IMR-90 (cell line): ENCODE data around the gene GSTA2. TPM values are rescaled to one million over a fixed set of nuclear protein-coding genes. Genes with fewer than 3 reads are reported as not detected.

Experiments
- ATAC-seq: fragments of 200-7000 bp; cut with Tn5 transposase; 2 replicates; pipeline ENCODE4 v1.9.1; 2020; ENCODE audit warnings: low read depth, mild to moderate bottlenecking, moderate library complexity
- BruUV-seq: library from RNA; stranded (reverse); fragments of 400-500 nt; replicated peaks from 2 replicates; lab custom pipeline; 2021; lab: Mats Ljungman, UMichigan
- CTCF ChIA-PET: fragments of 300-600 bp; formaldehyde crosslinking; extraction: SDS; loops from one replicate; lab custom pipeline; 2021; ENCODE audit warnings: antibody characterized with exemption; lab: Yijun Ruan, JAX
- POLR2A ChIA-PET: fragments of 300-600 bp; sonication (Branson Sonifier 250); formaldehyde crosslinking; loops from one replicate; lab custom pipeline; 2022; ENCODE audit warnings: antibody characterized with exemption; ENCODE audit not compliant: unreplicated experiment; lab: Charles Lee
- DNase-seq: peaks from one replicate; pipeline ENCODE4 v3.0.0; 2013
- H2AFZ ChIP-seq: replicated peaks from 2 replicates; pipeline ENCODE3; 2013; ENCODE audit warnings: low read length, mild to moderate bottlenecking; ENCODE audit not compliant: poor library complexity
- H2AK5ac ChIP-seq: 2 replicates; pipeline ENCODE4 v1.6.1; 2013; ENCODE audit warnings: low read depth, low read length, inconsistent platforms
- H2AK9ac ChIP-seq: replicated peaks from 2 replicates; pipeline ENCODE3; 2013; ENCODE audit warnings: mild to moderate bottlenecking, low read depth, low read length, moderate library complexity; ENCODE audit not compliant: poor library complexity
- H2BK120ac ChIP-seq: 2 replicates; pipeline ENCODE4 v1.6.1; 2013; ENCODE audit warnings: low read depth, low read length, inconsistent platforms
- H2BK15ac ChIP-seq: 3 replicates; pipeline ENCODE4 v1.6.1; 2013; ENCODE audit warnings: low read depth, low read length, inconsistent platforms
- H2BK20ac ChIP-seq: 2 replicates; pipeline ENCODE4 v1.6.1; 2013; ENCODE audit warnings: low read depth, mild to moderate bottlenecking, inconsistent platforms, low read length, moderate library complexity
- H2BK5ac ChIP-seq: 2 replicates; pipeline ENCODE4 v1.6.1; 2013; ENCODE audit warnings: mild to moderate bottlenecking, low read depth, low read length, inconsistent platforms; ENCODE audit not compliant: poor library complexity, severe bottlenecking
- H3K14ac ChIP-seq: replicated peaks from 2 replicates; pipeline ENCODE4 v1.6.1; 2013; ENCODE audit warnings: low read depth, low read length, inconsistent platforms
- H3K18ac ChIP-seq: 2 replicates; pipeline ENCODE4 v1.6.1; 2013; ENCODE audit warnings: low read depth, low read length, control low read depth
- H3K23ac ChIP-seq: 2 replicates; pipeline ENCODE4 v1.6.1; 2013; ENCODE audit warnings: low read depth, low read length, inconsistent platforms
- H3K27ac ChIP-seq: 2 replicates; pipeline ENCODE4 v1.5.1; 2013; ENCODE audit warnings: mild to moderate bottlenecking, control low read depth, low read length; ENCODE audit not compliant: insufficient read depth
- H3K27me3 ChIP-seq: 2 replicates; pipeline ENCODE4 v1.6.1; 2013; ENCODE audit warnings: low read length; ENCODE audit not compliant: control insufficient read depth, insufficient read depth
- H3K36me3 ChIP-seq: 2 replicates; pipeline ENCODE4 v1.6.1; 2013; ENCODE audit warnings: low read length, mixed read lengths; ENCODE audit not compliant: control insufficient read depth, insufficient read depth
- H3K4ac ChIP-seq: 2 replicates; pipeline ENCODE4 v1.6.1; 2013; ENCODE audit warnings: low read depth, low read length, inconsistent platforms
- H3K4me1 ChIP-seq: 2 replicates; pipeline ENCODE4 v1.6.1; 2013; ENCODE audit warnings: low read length, mixed read lengths; ENCODE audit not compliant: control insufficient read depth, insufficient read depth
- H3K4me2 ChIP-seq: 2 replicates; pipeline ENCODE4 v1.6.1; 2013; ENCODE audit warnings: low read depth, mild to moderate bottlenecking, control low read depth, low read length, moderate library complexity
- H3K4me3 ChIP-seq: 2 replicates; pipeline ENCODE4 v1.5.1; 2013; ENCODE audit warnings: low read depth, mild to moderate bottlenecking, control low read depth, low read length, moderate library complexity; ENCODE audit not compliant: insufficient read depth
- H3K56ac ChIP-seq: 2 replicates; pipeline ENCODE4 v1.6.1; 2013; ENCODE audit warnings: low read length, inconsistent platforms; ENCODE audit not compliant: insufficient read depth; ENCODE audit errors: extremely low read depth
- H3K79me1 ChIP-seq, 2 experiments: 2 replicates each; pipeline ENCODE4 v1.6.1; 2013; ENCODE audit warnings: low read length in 2 of 2, inconsistent platforms in 1 of 2, low read depth in 1 of 2
- H3K9ac ChIP-seq: 2 replicates; pipeline ENCODE4 v1.6.1; 2013; ENCODE audit warnings: low read depth, low read length, control low read depth
- H3K9me1 ChIP-seq: 2 replicates; pipeline ENCODE4 v1.6.1; 2013; ENCODE audit warnings: low read length, inconsistent platforms; ENCODE audit not compliant: insufficient read depth
- H3K9me3 ChIP-seq: 2 replicates; pipeline ENCODE4 v1.6.1; 2013; ENCODE audit warnings: low read length; ENCODE audit not compliant: control insufficient read depth, insufficient read depth
- H4K20me1 ChIP-seq: 2 replicates; pipeline ENCODE4 v1.6.1; 2013; ENCODE audit warnings: low read length, inconsistent platforms; ENCODE audit not compliant: insufficient read depth
- H4K5ac ChIP-seq: 2 replicates; pipeline ENCODE4 v1.6.1; 2013; ENCODE audit warnings: mild to moderate bottlenecking, low read depth, low read length, control low read depth
- H4K8ac ChIP-seq, 2 experiments: 2 replicates each; pipeline ENCODE4 v1.6.1; 2013; ENCODE audit warnings: low read depth in 2 of 2, low read length in 2 of 2, control low read depth in 1 of 2, inconsistent platforms in 1 of 2
- H4K91ac ChIP-seq: 2 replicates; pipeline ENCODE4 v1.6.1; 2013; ENCODE audit warnings: low read depth, low read length, inconsistent platforms; ENCODE audit not compliant: insufficient read depth
- BHLHE40 ChIP-seq: fragments of 150-350 bp; IDR thresholded peaks from 2 replicates; pipeline ENCODE4 v1.6.1; 2016; ENCODE audit warnings: mild to moderate bottlenecking, low read depth, low read length
- CEBPB ChIP-seq: IDR thresholded peaks from 2 replicates; pipeline ENCODE4 v1.6.1; 2012; ENCODE audit warnings: low read depth, low read length, improper control_type of control experiment
- MAFK ChIP-seq: IDR thresholded peaks from 2 replicates; pipeline ENCODE4 v1.6.1; 2012; ENCODE audit warnings: low read depth, low read length, improper control_type of control experiment
- MAZ ChIP-seq: IDR thresholded peaks from 2 replicates; pipeline ENCODE4 v1.6.1; 2012; ENCODE audit warnings: low read depth, mild to moderate bottlenecking, low read length, improper control_type of control experiment, moderate library complexity, borderline replicate concordance
- MXI1 ChIP-seq: IDR thresholded peaks from 2 replicates; pipeline ENCODE4 v1.6.1; 2012; ENCODE audit warnings: low read depth, mild to moderate bottlenecking, low read length, moderate library complexity, borderline replicate concordance
- POLR2A ChIP-seq: IDR thresholded peaks from 2 replicates; pipeline ENCODE4 v1.6.1; 2012; ENCODE audit warnings: mild to moderate bottlenecking, low read depth, low read length
- RCOR1 ChIP-seq: IDR thresholded peaks from 2 replicates; pipeline ENCODE4 v1.6.1; 2012; ENCODE audit warnings: mild to moderate bottlenecking, low read length, improper control_type of control experiment; ENCODE audit not compliant: insufficient replicate concordance
- RFX5 ChIP-seq: IDR thresholded peaks from 2 replicates; pipeline ENCODE4 v1.8.0; 2012; ENCODE audit warnings: low read depth, mild to moderate bottlenecking, low read length, moderate library complexity
- SMC3 ChIP-seq: fragments of 150-350 bp; IDR thresholded peaks from 2 replicates; pipeline ENCODE4 v1.6.1; 2016; ENCODE audit warnings: low read depth, mild to moderate bottlenecking, antibody characterized with exemption, low read length, moderate library complexity
- WGBS, 2 experiments: methylation state at CpG; one replicate each; pipeline versions ENCODE4 v1.1.5 to v1.1.7; 2013; ENCODE audit warnings: missing lambda C conversion rate in 2 of 2; ENCODE audit not compliant: insufficient read length in 1 of 2; ENCODE audit errors: extremely low coverage in 2 of 2; 5-methylcytosine and 5-hydroxymethylcytosine counted together
- dilution Hi-C: fragments of 300-500 bp; cut with HindIII; formaldehyde crosslinking; loops from one replicate; pipeline ENCODE4 v1.14.3; 2018; ENCODE audit warnings: low sequenced_read_pairs; ENCODE audit not compliant: unreplicated experiment
- in situ Hi-C: fragments of 300-500 bp; cut with MboI; formaldehyde crosslinking; loops from 3 replicates; pipeline ENCODE4 v1.14.3; 2019; ENCODE audit warnings: low sequenced_read_pairs, inconsistent platforms, mixed read lengths
- intact Hi-C: fragments of 100-400 bp; cut with micrococcal nuclease; formaldehyde crosslinking; loops from 2 replicates; pipeline ENCODE4 v1.10.0; 2022
- polyA plus RNA-seq, 3 experiments: library from polyadenylated mRNA; depleted of rRNA; stranded (reverse); fragments of >200 nt; gene quantifications; 2 replicates each; pipeline ENCODE4 v1.2.3, GENCODE V29; 2012; ENCODE audit warnings: low replicate concordance in 1 of 3
- total RNA-seq: library from RNA; depleted of rRNA; stranded (reverse); fragments of >200 nt; gene quantifications from 2 replicates; pipeline ENCODE4 v1.2.3, GENCODE V29; 2012
- TF ChIP-seq, protein P1 (sequence below): conservative IDR thresholded peaks from 2 replicates; pipeline ENCODE4 v1.5.1; 2012; ENCODE audit warnings: mild to moderate bottlenecking, low read depth, low read length, improper control_type of control experiment

The GSTA2 gene
- total and polyA plus RNA-seq, 2 of the 4 experiments (the other 2 are of a cell fraction), result not detected

DNA sequence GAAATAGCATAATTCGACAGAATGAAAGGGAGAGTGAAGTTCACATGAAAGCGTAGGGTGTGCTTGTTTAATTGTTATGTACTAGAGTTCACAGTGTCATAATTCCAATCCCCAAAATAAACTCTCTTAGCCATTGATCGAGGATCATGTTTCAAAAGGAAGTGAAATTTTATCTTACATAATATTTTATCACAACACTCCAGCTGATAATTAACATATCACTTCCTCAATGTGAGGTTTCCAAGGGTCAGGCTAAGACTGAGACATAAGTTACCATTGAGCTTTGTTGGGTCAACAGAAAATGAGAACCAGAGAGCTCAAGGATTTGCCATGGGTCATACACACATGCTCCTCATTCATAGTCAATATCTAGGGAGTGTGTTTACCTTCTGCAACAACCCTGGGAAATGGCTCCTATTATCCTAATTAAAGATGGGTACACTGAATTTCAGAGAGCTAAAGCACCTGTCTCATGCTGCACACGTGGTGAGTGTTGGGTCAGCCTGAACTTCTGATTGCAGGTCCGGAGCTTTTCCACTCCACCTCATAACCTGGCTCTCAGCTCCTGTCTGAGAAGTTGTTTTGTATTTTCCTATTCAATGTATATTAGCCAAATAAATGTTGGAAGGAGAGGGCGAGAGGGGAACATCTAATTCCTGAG lies 3.0 kb downstream of the GSTA2 start:
- intact Hi-C loops, result no loop called here
- no peak overlapping the region for H2AK5ac ChIP-seq
- H3K18ac ChIP-seq, result no peak overlapping the region
- H3K27ac ChIP-seq, result no peak overlapping the region
- H3K36me3 ChIP-seq, result no peaks in the 10 kb centered on the region
- H4K20me1 ChIP-seq, result no peaks in the 10 kb centered on the region
- H3K9me3 ChIP-seq, result no peaks in the 10 kb centered on the region
- no peak overlapping the region for H2AK9ac ChIP-seq
- H2BK5ac ChIP-seq, result no peak overlapping the region
- dilution Hi-C loops, result no loop called here
- no peaks in the 10 kb centered on the region for H3K79me1 ChIP-seq
- ATAC-seq, result no peak
- H3K4me1 ChIP-seq, result no peaks in the 10 kb centered on the region
- no peak overlapping the region for H2BK120ac ChIP-seq
- no peak overlapping the region for H2BK15ac ChIP-seq
- CTCF ChIA-PET, result interaction anchor here (0.6 kb wide), 1 partner anchor 196 kb away, joined by 3 read pairs; no protein-coding TSS in a partner anchor
- H3K4me3 ChIP-seq, result no peak overlapping the region
- no peak for DNase-seq
- POLR2A ChIA-PET, result no interaction called here
- no peak overlapping the region for H3K56ac ChIP-seq
- no peak overlapping the region for H3K23ac ChIP-seq
- H3K14ac ChIP-seq, result no peak overlapping the region
- in situ Hi-C loops, result no loop called here
- H3K9me1 ChIP-seq, result no peaks in the 10 kb centered on the region
- no peak overlapping the region for H3K4me2 ChIP-seq
- H2BK20ac ChIP-seq, result no peak overlapping the region
- no peak overlapping the region for H4K5ac ChIP-seq
- TF ChIP-seq MAFK (no peak), RFX5 (no peak), RCOR1 (no peak), BHLHE40 (no peak), CEBPB (no peak), MXI1 (no peak), SMC3 (no peak), MAZ (no peak), POLR2A (no peak)
- TF ChIP-seq, protein P1, sequence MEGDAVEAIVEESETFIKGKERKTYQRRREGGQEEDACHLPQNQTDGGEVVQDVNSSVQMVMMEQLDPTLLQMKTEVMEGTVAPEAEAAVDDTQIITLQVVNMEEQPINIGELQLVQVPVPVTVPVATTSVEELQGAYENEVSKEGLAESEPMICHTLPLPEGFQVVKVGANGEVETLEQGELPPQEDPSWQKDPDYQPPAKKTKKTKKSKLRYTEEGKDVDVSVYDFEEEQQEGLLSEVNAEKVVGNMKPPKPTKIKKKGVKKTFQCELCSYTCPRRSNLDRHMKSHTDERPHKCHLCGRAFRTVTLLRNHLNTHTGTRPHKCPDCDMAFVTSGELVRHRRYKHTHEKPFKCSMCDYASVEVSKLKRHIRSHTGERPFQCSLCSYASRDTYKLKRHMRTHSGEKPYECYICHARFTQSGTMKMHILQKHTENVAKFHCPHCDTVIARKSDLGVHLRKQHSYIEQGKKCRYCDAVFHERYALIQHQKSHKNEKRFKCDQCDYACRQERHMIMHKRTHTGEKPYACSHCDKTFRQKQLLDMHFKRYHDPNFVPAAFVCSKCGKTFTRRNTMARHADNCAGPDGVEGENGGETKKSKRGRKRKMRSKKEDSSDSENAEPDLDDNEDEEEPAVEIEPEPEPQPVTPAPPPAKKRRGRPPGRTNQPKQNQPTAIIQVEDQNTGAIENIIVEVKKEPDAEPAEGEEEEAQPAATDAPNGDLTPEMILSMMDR, result no peak
- no peak overlapping the region for H3K4ac ChIP-seq
- no peak overlapping the region for H2AFZ ChIP-seq
- peaks cover 7% of the 10 kb centered on the region; the same call in 1 of the 2 replicates for H3K27me3 ChIP-seq
- WGBS, 2 experiments, result no CpG with 5 or more reads among the region's 6 CpGs
- no peak overlapping the region for H4K8ac ChIP-seq
- H4K91ac ChIP-seq, result no peak overlapping the region
- H3K9ac ChIP-seq, result no peak overlapping the region
- no TSS peak for BruUV-seq
